Measurements from ENCODE around the gene LIN54.

The LIN54 gene

GRCh38 chr4:82890528-82890900 is 120.1 kb downstream of the LIN54 start:
- DNase-seq: no peak

GRCh38 chr4:82889287-82889686 is 121.3 kb downstream of the LIN54 start:
- DNase-seq: no peak

GRCh38 chr4:82886147-82886942 is 124.3 kb downstream of the LIN54 start:
- DNase-seq: no peak

- DNase-seq: no peak
Observed at GRCh38 chr4:82885410-82885809, 125.2 kb downstream of the LIN54 start.

Measured in activated T-cell treated with anti-CD3 and anti-CD28 coated beads, Interleukin-2, amount 50 U/mL, for 48 hours (primary cell).